ENCODE measurements around the gene RNF168.
"Not testable (repeated sequence)": the region's sequence is repeated elsewhere in the genome, so short reads cannot be mapped to it uniquely, and the experiment has no call there.

Gene RNF168

GRCh38 chr3:196549312-196549711 is 45.7 kb upstream of the RNF168 start:
- H3K79me1 ChIP-seq (ENCODE audit: low read depth, low read length); H3K27me3 ChIP-seq (ENCODE audit: control insufficient read depth in 3 of 3, insufficient read depth in 3 of 3, low read depth in 1 of 3, low read length in 3 of 3); H3K4ac ChIP-seq (ENCODE audit: low read length); H2BK12ac ChIP-seq (ENCODE audit: low read length); H3K4me2 ChIP-seq (ENCODE audit: insufficient read depth, low read length, poor library complexity, severe bottlenecking); H3K23ac ChIP-seq (ENCODE audit: low read depth, low read length, poor library complexity); H3K18ac ChIP-seq (ENCODE audit: low read length); H3K4me1 ChIP-seq (ENCODE audit: control insufficient read depth in 2 of 2, insufficient read depth in 1 of 2, low read depth in 1 of 2, low read length in 2 of 2); H3K9ac ChIP-seq (ENCODE audit: low read depth, low read length, poor library complexity); H3K27ac ChIP-seq (replicated peaks; ENCODE audit: low read length); H2AK5ac ChIP-seq (ENCODE audit: low read depth, low read length); H3K36me3 ChIP-seq (replicated peaks in 1 of 2; ENCODE audit: control insufficient read depth in 2 of 2, insufficient read depth in 2 of 2, low read length in 2 of 2); H2AFZ ChIP-seq (ENCODE audit: low read length); DNase-seq (ENCODE audit: low spot score); H2BK5ac ChIP-seq (ENCODE audit: low read length); H3K4me3 ChIP-seq (ENCODE audit: low read length in 2 of 2); H4K91ac ChIP-seq (ENCODE audit: low read depth, low read length, poor library complexity); H2BK120ac ChIP-seq (ENCODE audit: low read depth, low read length); H3K14ac ChIP-seq (ENCODE audit: low read length); H4K8ac ChIP-seq (ENCODE audit: low read depth, low read length); H2BK15ac ChIP-seq (ENCODE audit: low read length): not testable (repeated sequence)
- H3K9me3 ChIP-seq (replicated peaks in 1 of 2; ENCODE audit: control insufficient read depth in 2 of 2, insufficient read depth in 1 of 2, low read depth in 1 of 2, low read length in 2 of 2): peaks cover 1 to 17% of the 10 kb centered on the region in 2 donors
- no CpG with 5 or more reads among the region's 1 CpG for WGBS, 2 donors (ENCODE audit: extremely low coverage in 2 of 2, insufficient read length in 2 of 2, insufficient replicate concordance in 1 of 2)

- no peaks in the 10 kb centered on the region for H3K27me3 ChIP-seq (ENCODE audit: control insufficient read depth in 3 of 3, insufficient read depth in 3 of 3, low read depth in 1 of 3, low read length in 3 of 3)
- H3K14ac ChIP-seq (ENCODE audit: low read length): no peak overlapping the region
- WGBS, 2 donors (ENCODE audit: extremely low coverage in 2 of 2, insufficient read length in 2 of 2, insufficient replicate concordance in 1 of 2): no CpG with 5 or more reads among the region's 2 CpGs
- no peak overlapping the region for H3K9ac ChIP-seq (ENCODE audit: low read depth, low read length, poor library complexity)
- H3K18ac ChIP-seq (ENCODE audit: low read length): no peak overlapping the region
- H2BK12ac ChIP-seq (ENCODE audit: low read length): no peak overlapping the region
- H3K79me1 ChIP-seq (ENCODE audit: low read depth, low read length): no peaks in the 10 kb centered on the region
- H2BK120ac ChIP-seq (ENCODE audit: low read depth, low read length): no peak overlapping the region
- DNase-seq (ENCODE audit: low spot score): no peak
- no peak overlapping the region for H3K27ac ChIP-seq (replicated peaks; ENCODE audit: low read length)
- H3K4me3 ChIP-seq (ENCODE audit: low read length in 2 of 2): no peak overlapping the region
- H3K9me3 ChIP-seq (replicated peaks in 1 of 2; ENCODE audit: control insufficient read depth in 2 of 2, insufficient read depth in 1 of 2, low read depth in 1 of 2, low read length in 2 of 2): peaks cover 2 to 17% of the 10 kb centered on the region in 2 donors
- no peak overlapping the region for H2BK15ac ChIP-seq (ENCODE audit: low read length)
- H2AK5ac ChIP-seq (ENCODE audit: low read depth, low read length): no peak overlapping the region
- no peak overlapping the region for H3K23ac ChIP-seq (ENCODE audit: low read depth, low read length, poor library complexity)
- H2BK5ac ChIP-seq (ENCODE audit: low read length): no peak overlapping the region
- H4K91ac ChIP-seq (ENCODE audit: low read depth, low read length, poor library complexity): no peak overlapping the region
- no peaks in the 10 kb centered on the region for H3K36me3 ChIP-seq (replicated peaks in 1 of 2; ENCODE audit: control insufficient read depth in 2 of 2, insufficient read depth in 2 of 2, low read length in 2 of 2)
- H4K8ac ChIP-seq (ENCODE audit: low read depth, low read length): no peak overlapping the region
- no peak overlapping the region for H3K4ac ChIP-seq (ENCODE audit: low read length)
- no peaks in the 10 kb centered on the region for H3K4me1 ChIP-seq (ENCODE audit: control insufficient read depth in 2 of 2, insufficient read depth in 1 of 2, low read depth in 1 of 2, low read length in 2 of 2)
- H3K4me2 ChIP-seq (ENCODE audit: insufficient read depth, low read length, poor library complexity, severe bottlenecking): no peak overlapping the region
- no peak overlapping the region for H2AFZ ChIP-seq (ENCODE audit: low read length)
Measured at GRCh38 chr3:196547067-196547466, 43.5 kb upstream of the RNF168 start.

- Histone ChIP-seq H2AFZ (ENCODE audit: low read length) (no peak overlapping the region), H2AK5ac (ENCODE audit: low read depth, low read length) (no peak overlapping the region), H2BK5ac (ENCODE audit: low read length) (no peak overlapping the region), H3K4me3 (ENCODE audit: low read length in 2 of 2) (no peak overlapping the region), H3K4me1 (ENCODE audit: control insufficient read depth in 2 of 2, insufficient read depth in 1 of 2, low read depth in 1 of 2, low read length in 2 of 2) (no peaks in the 10 kb centered on the region), H3K23ac (ENCODE audit: low read depth, low read length, poor library complexity) (no peak overlapping the region), H2BK15ac (ENCODE audit: low read length) (no peak overlapping the region), H2BK12ac (ENCODE audit: low read length) (no peak overlapping the region), H4K91ac (ENCODE audit: low read depth, low read length, poor library complexity) (no peak overlapping the region), H3K4ac (ENCODE audit: low read length) (no peak overlapping the region), H3K14ac (ENCODE audit: low read length) (no peak overlapping the region), H3K79me1 (ENCODE audit: low read depth, low read length) (no peaks in the 10 kb centered on the region), H3K4me2 (ENCODE audit: insufficient read depth, low read length, poor library complexity, severe bottlenecking) (no peak overlapping the region), H3K9ac (ENCODE audit: low read depth, low read length, poor library complexity) (no peak overlapping the region), H4K8ac (ENCODE audit: low read depth, low read length) (no peak overlapping the region), H3K27me3 (ENCODE audit: control insufficient read depth in 3 of 3, insufficient read depth in 3 of 3, low read depth in 1 of 3, low read length in 3 of 3) (no peaks in the 10 kb centered on the region), H3K36me3 (replicated peaks in 1 of 2; ENCODE audit: control insufficient read depth in 2 of 2, insufficient read depth in 2 of 2, low read length in 2 of 2) (no peaks in the 10 kb centered on the region), H3K9me3 (replicated peaks in 1 of 2; ENCODE audit: control insufficient read depth in 2 of 2, insufficient read depth in 1 of 2, low read depth in 1 of 2, low read length in 2 of 2) (peaks cover 3 to 14% of the 10 kb centered on the region in 2 donors), H3K18ac (ENCODE audit: low read length) (no peak overlapping the region), H3K27ac (replicated peaks; ENCODE audit: low read length) (no peak overlapping the region), H2BK120ac (ENCODE audit: low read depth, low read length) (no peak overlapping the region)
- WGBS, 2 donors (ENCODE audit: extremely low coverage in 2 of 2, insufficient read length in 2 of 2, insufficient replicate concordance in 1 of 2): no CpG with 5 or more reads among the region's 5 CpGs
- DNase-seq (ENCODE audit: low spot score): no peak
Measured at GRCh38 chr3:196546537-196546936, 43.0 kb upstream of the RNF168 start.

GRCh38 chr3:196544491-196544992 is 41.0 kb upstream of the RNF168 start:
- Histone ChIP-seq H3K9ac (ENCODE audit: low read depth, low read length, poor library complexity) (no peak overlapping the region), H2BK120ac (ENCODE audit: low read depth, low read length) (no peak overlapping the region), H3K4me1 (ENCODE audit: control insufficient read depth in 2 of 2, insufficient read depth in 1 of 2, low read depth in 1 of 2, low read length in 2 of 2) (no peaks in the 10 kb centered on the region), H4K8ac (ENCODE audit: low read depth, low read length) (no peak overlapping the region), H3K4ac (ENCODE audit: low read length) (no peak overlapping the region), H3K27ac (replicated peaks; ENCODE audit: low read length) (no peak overlapping the region), H3K4me3 (ENCODE audit: low read length in 2 of 2) (no peak overlapping the region), H2BK12ac (ENCODE audit: low read length) (no peak overlapping the region), H2BK15ac (ENCODE audit: low read length) (no peak overlapping the region), H3K14ac (ENCODE audit: low read length) (no peak overlapping the region), H4K91ac (ENCODE audit: low read depth, low read length, poor library complexity) (no peak overlapping the region), H3K27me3 (ENCODE audit: control insufficient read depth in 3 of 3, insufficient read depth in 3 of 3, low read depth in 1 of 3, low read length in 3 of 3) (no peaks in the 10 kb centered on the region), H3K9me3 (replicated peaks in 1 of 2; ENCODE audit: control insufficient read depth in 2 of 2, insufficient read depth in 1 of 2, low read depth in 1 of 2, low read length in 2 of 2) (peaks cover 2 to 7% of the 10 kb centered on the region in 2 donors), H3K23ac (ENCODE audit: low read depth, low read length, poor library complexity) (no peak overlapping the region), H3K79me1 (ENCODE audit: low read depth, low read length) (no peaks in the 10 kb centered on the region), H3K4me2 (ENCODE audit: insufficient read depth, low read length, poor library complexity, severe bottlenecking) (no peak overlapping the region), H3K36me3 (replicated peaks in 1 of 2; ENCODE audit: control insufficient read depth in 2 of 2, insufficient read depth in 2 of 2, low read length in 2 of 2) (no peaks in the 10 kb centered on the region), H2AFZ (ENCODE audit: low read length) (no peak overlapping the region), H2AK5ac (ENCODE audit: low read depth, low read length) (no peak overlapping the region), H2BK5ac (ENCODE audit: low read length) (no peak overlapping the region), H3K18ac (ENCODE audit: low read length) (no peak overlapping the region)
- no peak for DNase-seq (ENCODE audit: low spot score)
- no CpG with 5 or more reads among the region's 2 CpGs for WGBS, 2 donors (ENCODE audit: extremely low coverage in 2 of 2, insufficient read length in 2 of 2, insufficient replicate concordance in 1 of 2)
